HCT116 (cell line): Measurements from ENCODE around the gene TFF1. TPM values are rescaled to one million over a fixed set of nuclear protein-coding genes. Genes with fewer than 3 reads are reported as not detected.

ENCODE experiments used
- ATAC-seq: fragments of 200-7000 bp; cut with Tn5 transposase; 2 replicates; pipeline ENCODE4 v1.9.1; 2020; ENCODE audit warnings: mild to moderate bottlenecking, moderate library complexity
- BruUV-seq: library from RNA; stranded (reverse); fragments of 400-500 nt; replicated peaks from 2 replicates; lab custom pipeline; 2021; lab: Mats Ljungman, UMichigan
- CTCF ChIA-PET: fragments of 300-600 bp; sonication (Branson Sonifier 250); formaldehyde crosslinking; loops from one replicate; lab custom pipeline; 2021; ENCODE audit warnings: antibody characterized with exemption; lab: Charles Lee
- POLR2A ChIA-PET: fragments of 300-600, 350-600 bp; sonication (Branson Sonifier 250); formaldehyde crosslinking; loops from one replicate; lab custom pipeline; 2021; ENCODE audit warnings: antibody characterized with exemption; lab: Charles Lee
- RAD21 ChIA-PET, 2 experiments: fragments of 300-600 bp; sonication (Branson Sonifier 250); formaldehyde crosslinking; loops; one replicate each; lab custom pipeline; 2023; ENCODE audit warnings: low total read pairs in 2 of 2; ENCODE audit not compliant: uncharacterized antibody in 2 of 2, unreplicated experiment in 2 of 2, low non-redundant PET in 1 of 2; lab: Charles Lee
- DNase-seq: peaks from one replicate; pipeline ENCODE4 v3.0.0-alpha.2; 2010; ENCODE audit warnings: low read depth, low spot score
- H2AFZ ChIP-seq: fragments of 200-600 bp; shearing (Covaris generic), sonication (generic); 2 replicates; pipeline ENCODE4 v1.6.1; 2017; ENCODE audit warnings: low read depth, mixed run types, mixed read lengths, antibody characterized with exemption, low read length; ENCODE audit not compliant: poor library complexity, severe bottlenecking
- H3K27ac ChIP-seq: 2 replicates; pipeline ENCODE4 v1.5.1; 2012; ENCODE audit warnings: low read depth, low read length
- H3K27me3 ChIP-seq: fragments of 200-600 bp; sonication (generic); 2 replicates; pipeline ENCODE4 v1.6.1; 2016; ENCODE audit warnings: mixed run types, low read length, mixed read lengths; ENCODE audit not compliant: insufficient read depth
- H3K36me3 ChIP-seq, 2 experiments: fragments of 200-500 bp in 1 of 2; fragments of 200-600 bp in 1 of 2; sonication (Bioruptor generic) in 1 of 2; sonication (generic) in 1 of 2; 2 replicates each; pipeline versions ENCODE4 v1.5.1 to v1.6.1; 2014 to 2016; ENCODE audit warnings: low read length in 2 of 2, inconsistent platforms in 1 of 2, mixed read lengths in 1 of 2, mixed run types in 1 of 2; ENCODE audit not compliant: insufficient read depth in 2 of 2, control insufficient read depth in 1 of 2
- H3K4me1 ChIP-seq, 2 experiments: fragments of 200-600 bp in 1 of 2; sonication (generic) in 1 of 2; 2 replicates each; pipeline versions ENCODE4 v1.5.1 to v1.6.1; 2012 to 2017; ENCODE audit warnings: low read length in 2 of 2, inconsistent platforms in 1 of 2, mild to moderate bottlenecking in 1 of 2, mixed read lengths in 1 of 2, mixed run types in 1 of 2, moderate library complexity in 1 of 2; ENCODE audit not compliant: insufficient read depth in 2 of 2, control insufficient read depth in 1 of 2
- H3K4me2 ChIP-seq: fragments of 200-600 bp; sonication (generic); 2 replicates; pipeline ENCODE4 v1.6.1; 2017; ENCODE audit warnings: mixed run types, low read length, mixed read lengths
- H3K4me3 ChIP-seq, 2 experiments: fragments of 200-600 bp in 1 of 2; sonication (generic) in 1 of 2; replicated peaks in 1 of 2; 2 replicates each; pipeline ENCODE4 v1.5.1; 2011 to 2016; ENCODE audit warnings: low read length in 2 of 2, control low read depth in 1 of 2, low read depth in 1 of 2, mild to moderate bottlenecking in 1 of 2, mixed read lengths in 1 of 2, mixed run types in 1 of 2
- H3K79me2 ChIP-seq: fragments of 200-600 bp; sonication (generic); 2 replicates; pipeline ENCODE4 v1.6.1; 2017; ENCODE audit warnings: mild to moderate bottlenecking, mixed run types, low read length, moderate library complexity, mixed read lengths; ENCODE audit not compliant: insufficient read depth
- H3K9ac ChIP-seq: fragments of 200-600 bp; sonication (generic); 2 replicates; pipeline ENCODE4 v1.6.1; 2016; ENCODE audit warnings: low read length, mixed read lengths
- H3K9me2 ChIP-seq: fragments of 200-600 bp; sonication (generic), shearing (Covaris generic); 2 replicates; pipeline ENCODE4 v1.6.1; 2017; ENCODE audit warnings: mixed run types, mild to moderate bottlenecking, moderate library complexity; ENCODE audit not compliant: insufficient read depth
- H3K9me3 ChIP-seq, 2 experiments: fragments of 200-500 bp in 1 of 2; fragments of 200-600 bp in 1 of 2; sonication (Bioruptor generic) in 1 of 2; sonication (generic) in 1 of 2; 2 replicates each; pipeline ENCODE4 v1.6.1; 2014 to 2017; ENCODE audit warnings: low read length in 2 of 2, mixed read lengths in 2 of 2, inconsistent platforms in 1 of 2, low read depth in 1 of 2, mild to moderate bottlenecking in 1 of 2, mixed run types in 1 of 2, moderate library complexity in 1 of 2; ENCODE audit not compliant: control insufficient read depth in 1 of 2, insufficient read depth in 1 of 2
- H4K20me1 ChIP-seq: fragments of 200-600 bp; sonication (generic), shearing (Covaris generic); 2 replicates; pipeline ENCODE4 v1.6.1; 2017; ENCODE audit warnings: mixed run types, mild to moderate bottlenecking, moderate library complexity; ENCODE audit not compliant: insufficient read depth
- ELF1 ChIP-seq: IDR thresholded peaks from 2 replicates; pipeline ENCODE4 v1.6.1; 2012; ENCODE audit warnings: low read depth, borderline replicate concordance
- POLR2A ChIP-seq: IDR thresholded peaks from 2 replicates; pipeline ENCODE4 v1.7.0; 2011; ENCODE audit warnings: borderline replicate concordance; ENCODE audit not compliant: insufficient read depth, insufficient read length; ENCODE audit errors: extremely low read depth
- POLR2AphosphoS5 ChIP-seq: IDR thresholded peaks from 2 replicates; pipeline ENCODE4 v1.6.1; 2011; ENCODE audit warnings: mild to moderate bottlenecking, low read depth, low read length, moderate library complexity
- RAD21 ChIP-seq: IDR thresholded peaks from 2 replicates; pipeline ENCODE4 v1.6.1; 2012; ENCODE audit warnings: low read depth, mild to moderate bottlenecking
- SRF ChIP-seq: IDR thresholded peaks from 2 replicates; pipeline ENCODE4 v1.6.1; 2012; ENCODE audit warnings: low read depth
- TCF7L2 ChIP-seq: IDR thresholded peaks from 2 replicates; pipeline ENCODE4 v1.7.0; 2011; ENCODE audit warnings: borderline replicate concordance, inconsistent platforms; ENCODE audit not compliant: insufficient read depth, insufficient read length; ENCODE audit errors: extremely low read depth
- YY1 ChIP-seq: IDR thresholded peaks from 2 replicates; pipeline ENCODE4 v1.6.1; 2011; ENCODE audit warnings: low read length, low read depth, moderate library complexity, mild to moderate bottlenecking; ENCODE audit not compliant: insufficient replicate concordance; ENCODE audit errors: extremely low read depth
- ZNF274 ChIP-seq: fragments of 200-500 bp; sonication (Bioruptor generic); IDR thresholded peaks from 2 replicates; pipeline ENCODE4 v1.6.1; 2014; ENCODE audit warnings: mild to moderate bottlenecking, low read depth, low read length, inconsistent platforms
- intact Hi-C: fragments of 100-400 bp; cut with micrococcal nuclease; formaldehyde crosslinking; loops from 2 replicates; pipeline ENCODE4 v1.10.0; 2022
- total RNA-seq: library from RNA; stranded (reverse); gene quantifications from one replicate; pipeline ENCODE4 v1.2.1, GENCODE V29; 2021; ENCODE audit not compliant: unreplicated experiment
- TF ChIP-seq, protein P1 (sequence below), 3 experiments: fragments of 200-600 bp in 1 of 3; sonication (generic) in 1 of 3; IDR thresholded peaks in 2 of 3; conservative IDR thresholded peaks in 1 of 3; 2 replicates each; pipeline ENCODE4 v1.5.1; 2012 to 2017; ENCODE audit warnings: low read depth in 2 of 3, low read length in 2 of 3, antibody characterized with exemption in 1 of 3, borderline replicate concordance in 1 of 3, control low read depth in 1 of 3, mild to moderate bottlenecking in 1 of 3, mixed read lengths in 1 of 3, mixed run types in 1 of 3, moderate library complexity in 1 of 3; ENCODE audit not compliant: insufficient read depth in 1 of 3

TFF1 gene
- total RNA-seq, 1 experiment from 2014 or later, result 0.61 TPM

GRCh38 chr21:42360317-42360716, 6.0 kb downstream of the TFF1 start:
- RAD21 ChIA-PET, result no interaction called here
- no peak for TF ChIP-seq YY1
- peak; percentile 76 for TF ChIP-seq RAD21
- TF ChIP-seq, protein P1, sequence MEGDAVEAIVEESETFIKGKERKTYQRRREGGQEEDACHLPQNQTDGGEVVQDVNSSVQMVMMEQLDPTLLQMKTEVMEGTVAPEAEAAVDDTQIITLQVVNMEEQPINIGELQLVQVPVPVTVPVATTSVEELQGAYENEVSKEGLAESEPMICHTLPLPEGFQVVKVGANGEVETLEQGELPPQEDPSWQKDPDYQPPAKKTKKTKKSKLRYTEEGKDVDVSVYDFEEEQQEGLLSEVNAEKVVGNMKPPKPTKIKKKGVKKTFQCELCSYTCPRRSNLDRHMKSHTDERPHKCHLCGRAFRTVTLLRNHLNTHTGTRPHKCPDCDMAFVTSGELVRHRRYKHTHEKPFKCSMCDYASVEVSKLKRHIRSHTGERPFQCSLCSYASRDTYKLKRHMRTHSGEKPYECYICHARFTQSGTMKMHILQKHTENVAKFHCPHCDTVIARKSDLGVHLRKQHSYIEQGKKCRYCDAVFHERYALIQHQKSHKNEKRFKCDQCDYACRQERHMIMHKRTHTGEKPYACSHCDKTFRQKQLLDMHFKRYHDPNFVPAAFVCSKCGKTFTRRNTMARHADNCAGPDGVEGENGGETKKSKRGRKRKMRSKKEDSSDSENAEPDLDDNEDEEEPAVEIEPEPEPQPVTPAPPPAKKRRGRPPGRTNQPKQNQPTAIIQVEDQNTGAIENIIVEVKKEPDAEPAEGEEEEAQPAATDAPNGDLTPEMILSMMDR (IDR thresholded peaks at IDR 0.05 in 2 of 3, conservative IDR thresholded peaks at IDR 0.05 in 1 of 3; ENCODE audit: borderline replicate concordance in 1 of 3, insufficient read depth in 1 of 3, low read depth in 2 of 3, low read length in 2 of 3), result peak; percentile 77 to 96 (median 94)
- TF ChIP-seq, all 23 proteins: peak for 2
- H2AFZ ChIP-seq, result no peak overlapping the region
- ATAC-seq, result peak; percentile 95
- no peak overlapping the region for H3K4me3 ChIP-seq
- no peaks in the 10 kb centered on the region for H3K36me3 ChIP-seq
- H3K9me3 ChIP-seq, result no peaks in the 10 kb centered on the region
- no TSS peak for BruUV-seq
- no peaks in the 10 kb centered on the region for H4K20me1 ChIP-seq
- peak; percentile 59 for DNase-seq
- no peaks in the 10 kb centered on the region for H3K4me1 ChIP-seq
- H3K27ac ChIP-seq, result no peak overlapping the region
- H3K4me2 ChIP-seq, result no peak overlapping the region
- no peaks in the 10 kb centered on the region for H3K9me2 ChIP-seq
- H3K27me3 ChIP-seq, result no peaks in the 10 kb centered on the region
- ChIA-PET POLR2A (no interaction called here), CTCF (interaction anchor here (1.3 to 1.6 kb wide), 6 partner anchors 9 to 233 kb away, joined by 3 to 7 read pairs (median 4); no protein-coding TSS in a partner anchor)
- H3K79me2 ChIP-seq, result no peaks in the 10 kb centered on the region
- H3K9ac ChIP-seq, result no peak overlapping the region
- intact Hi-C loops, result loop anchor here (1.0 kb wide), 1 partner anchor 90 kb away; no protein-coding TSS in a partner anchor

- H3K4me3 ChIP-seq, result no peak overlapping the region
- H3K79me2 ChIP-seq, result no peaks in the 10 kb centered on the region
- no peaks in the 10 kb centered on the region for H4K20me1 ChIP-seq
- CTCF ChIA-PET, result no interaction called here
- no peak overlapping the region for H3K27ac ChIP-seq
- H3K4me1 ChIP-seq, result no peaks in the 10 kb centered on the region
- intact Hi-C loops, result no loop called here
- H3K27me3 ChIP-seq, result no peaks in the 10 kb centered on the region
- H3K9me3 ChIP-seq, result no peaks in the 10 kb centered on the region
- H3K9ac ChIP-seq, result no peak overlapping the region
- H3K9me2 ChIP-seq, result no peaks in the 10 kb centered on the region
- RAD21 ChIA-PET, result no interaction called here
- H3K4me2 ChIP-seq, result no peak overlapping the region
- peak; percentile 55 for ATAC-seq
- H2AFZ ChIP-seq, result no peak overlapping the region
- DNase-seq, result no peak
- H3K36me3 ChIP-seq, result no peaks in the 10 kb centered on the region
- POLR2A ChIA-PET, result no interaction called here
- no TSS peak for BruUV-seq
- no peak for TF ChIP-seq RAD21
- no peak for TF ChIP-seq ZNF274
- TF ChIP-seq SRF, result no peak
- TF ChIP-seq TCF7L2, result no peak
- TF ChIP-seq ELF1, result no peak
- TF ChIP-seq POLR2AphosphoS5, result no peak
- TF ChIP-seq YY1, result no peak
- no peak for TF ChIP-seq POLR2A
Observed at GRCh38 chr21:42358937-42359336, 7.4 kb downstream of the TFF1 start.
